K562 (cell line): ENCODE data around the gene SVBP. TPM values are rescaled to one million over a fixed set of nuclear protein-coding genes. Genes with fewer than 3 reads are reported as not detected.

ENCODE experiments used
- ADNP ChIP-seq: fragments of 200-800 bp; sonication (Bioruptor generic); IDR thresholded peaks from 2 replicates; pipeline ENCODE4 v1.6.1; 2016; ENCODE audit warnings: missing genetic modification characterization, missing compliant biosample characterization
- BRD9 ChIP-seq: fragments of 450-650 bp; IDR thresholded peaks from 2 replicates; pipeline ENCODE4 v1.6.1; 2018; ENCODE audit warnings: low read depth; ENCODE audit not compliant: partially characterized antibody
- CUX1 ChIP-seq: fragments of 200-800 bp; sonication (Bioruptor generic); IDR thresholded peaks from 2 replicates; pipeline ENCODE4 v1.6.1; 2016; ENCODE audit warnings: missing genetic modification characterization, missing compliant biosample characterization
- GTF2F1 ChIP-seq: IDR thresholded peaks from 2 replicates; pipeline ENCODE4 v1.6.1; 2011; ENCODE audit warnings: low read depth, low read length, improper control_type of control experiment
- HDGF ChIP-seq: fragments of 450-650 bp; IDR thresholded peaks from 2 replicates; pipeline ENCODE4 v1.6.1; 2016
- HEY1 ChIP-seq: fragments of 250-450 bp; sonication (Bioruptor Pico); IDR thresholded peaks from 2 replicates; pipeline ENCODE4 v1.5.0; 2020; ENCODE audit warnings: mild to moderate bottlenecking, moderate library complexity, borderline replicate concordance
- HSF4 ChIP-seq: fragments of 250-450 bp; sonication (Bioruptor Pico); IDR thresholded peaks from 2 replicates; pipeline ENCODE4 v2.1.2; 2022; ENCODE audit warnings: mild to moderate bottlenecking, moderate library complexity, borderline replicate concordance
- ILK ChIP-seq: fragments of 450-650 bp; IDR thresholded peaks from 2 replicates; pipeline ENCODE4 v1.6.1; 2016; ENCODE audit warnings: missing genetic modification characterization, low read depth, mild to moderate bottlenecking, missing compliant biosample characterization, moderate library complexity, borderline replicate concordance
- JUND ChIP-seq, 2 experiments: IDR thresholded peaks; 2 replicates in 1 of 2; 3 replicates in 1 of 2; pipeline ENCODE4 v1.6.1; 2011; ENCODE audit warnings: borderline replicate concordance in 2 of 2, low read depth in 2 of 2, low read length in 2 of 2, improper control_type of control experiment in 1 of 2, missing biosample characterization in 1 of 2, missing genetic modification characterization in 1 of 2, missing genetic modification reagents in 1 of 2
- MEF2D ChIP-seq: conservative IDR thresholded peaks from 2 replicates; pipeline ENCODE4 v1.6.1; 2016; ENCODE audit warnings: low read depth, missing genetic modification characterization, missing compliant biosample characterization
- RAD21 ChIP-seq, 2 experiments: fragments of 250-450 bp in 1 of 2; fragments of 450-650 bp in 1 of 2; sonication (Bioruptor Pico) in 1 of 2; formaldehyde crosslinking in 1 of 2; IDR thresholded peaks in 1 of 2; conservative IDR thresholded peaks in 1 of 2; 2 replicates each; pipeline versions ENCODE4 v1.4.0 to v1.8.0; 2020 to 2022; ENCODE audit warnings: mild to moderate bottlenecking in 2 of 2, moderate library complexity in 1 of 2
- SAP30 ChIP-seq: fragments of 200-600 bp; sonication (generic); IDR thresholded peaks from 2 replicates; pipeline ENCODE4 v1.6.1; 2012; ENCODE audit warnings: borderline replicate concordance, low read depth, mild to moderate bottlenecking, moderate library complexity, low read length, control low read depth, inconsistent platforms; ENCODE audit not compliant: insufficient read depth, poor library complexity, severe bottlenecking
- SIX5 ChIP-seq, 2 experiments: IDR thresholded peaks; 2 replicates each; pipeline ENCODE4 v1.6.1; 2011; ENCODE audit warnings: low read length in 2 of 2, borderline replicate concordance in 1 of 2, low read depth in 1 of 2, mild to moderate bottlenecking in 1 of 2, moderate library complexity in 1 of 2; ENCODE audit not compliant: insufficient read depth in 1 of 2
- ZNF124 ChIP-seq: sonication (generic); formaldehyde crosslinking; IDR thresholded peaks from 2 replicates; pipeline ENCODE4 v1.8.1; 2022; ENCODE audit warnings: missing genetic modification reagents
- ZNF133 ChIP-seq: fragments of 250-450 bp; sonication (Bioruptor Pico); IDR thresholded peaks from 2 replicates; pipeline ENCODE4 v1.4.0; 2020; ENCODE audit warnings: mild to moderate bottlenecking
- ZNF408 ChIP-seq: fragments of 250-450 bp; sonication (Bioruptor Pico); IDR thresholded peaks from 2 replicates; pipeline ENCODE4 v1.4.0; 2020; ENCODE audit warnings: low read depth, mild to moderate bottlenecking, moderate library complexity
- ZNF512 ChIP-seq: IDR thresholded peaks from 2 replicates; pipeline ENCODE4 v1.6.1; 2016; ENCODE audit warnings: missing genetic modification characterization, missing compliant biosample characterization
- ZSCAN32 ChIP-seq: fragments of 450-650 bp; formaldehyde crosslinking; IDR thresholded peaks from 2 replicates; pipeline ENCODE4 v1.4.0; 2020; ENCODE audit warnings: mild to moderate bottlenecking, moderate library complexity
- polyA plus RNA-seq, 8 experiments: library from polyadenylated mRNA; depleted of rRNA in 4 of 8; stranded (reverse) in 5 of 8; unstranded in 3 of 8; fragments of >200 nt; fragmentation: Nextera tagmentation in 2 of 8; fragmentation: Illumina TruSeq in 1 of 8; extraction: Ambion mirVana in 2 of 8; extraction: Trizol in 1 of 8; gene quantifications; 2 replicates each; pipeline versions ENCODE4 v1.2.1 to v1.2.3, GENCODE V29; 2011 to 2014; ENCODE audit warnings: inconsistent platforms in 1 of 8, missing spikeins in 1 of 8
- total RNA-seq, 7 experiments: library from RNA; depleted of rRNA in 6 of 7; stranded (reverse); fragments of >200 nt in 6 of 7; fragmentation: Illumina TruSeq in 2 of 7; extraction: Trizol in 2 of 7; gene quantifications; 2 replicates each; pipeline versions ENCODE4 v1.2.1 to v1.2.3, GENCODE V29; 2011 to 2021; ENCODE audit warnings: low replicate concordance in 1 of 7
- TF ChIP-seq, protein P1 (sequence below): fragments of 250-450 bp; sonication (Bioruptor Pico); IDR thresholded peaks from 2 replicates; pipeline ENCODE4 v1.5.0; 2020; ENCODE audit warnings: mild to moderate bottlenecking

The SVBP gene
- total and polyA plus RNA-seq, 9 of the 15 experiments (the other 6 are each of a cell fraction or from before 2014, with no cell fraction given), result 31.7 to 49.7 (median 40.0) TPM

- TF ChIP-seq SIX5 (IDR thresholded peaks at IDR 0.05; ENCODE audit: borderline replicate concordance in 1 of 2, insufficient read depth in 1 of 2, low read depth in 1 of 2, low read length in 2 of 2) (no peak), ZNF408 (CRISPR knock-in tag) (no peak), SAP30 (peak; percentile 92), ILK (tag) (no peak), HDGF (no peak; the same call in 1 of the 2 replicates), HEY1 (CRISPR knock-in tag) (no peak), RAD21 (CRISPR knock-in tag; conservative IDR thresholded peaks at IDR 0.05 in 1 of 2, IDR thresholded peaks at IDR 0.05 in 1 of 2) (no peak), CUX1 (CRISPR knock-in tag) (no peak), JUND (IDR thresholded peaks at IDR 0.05; ENCODE audit: borderline replicate concordance, low read depth, low read length) (no peak), JUND (tag; IDR thresholded peaks at IDR 0.05; ENCODE audit: borderline replicate concordance, low read depth, low read length) (no peak), GTF2F1 (no peak), ADNP (tag) (no peak), ZNF512 (tag) (no peak), ZNF124 (CRISPR knock-in tag) (no peak), BRD9 (no peak), HSF4 (CRISPR knock-in tag) (no peak), ZSCAN32 (CRISPR knock-in tag) (no peak), ZNF133 (CRISPR knock-in tag) (no peak), MEF2D (tag) (no peak)
- TF ChIP-seq, protein P1, sequence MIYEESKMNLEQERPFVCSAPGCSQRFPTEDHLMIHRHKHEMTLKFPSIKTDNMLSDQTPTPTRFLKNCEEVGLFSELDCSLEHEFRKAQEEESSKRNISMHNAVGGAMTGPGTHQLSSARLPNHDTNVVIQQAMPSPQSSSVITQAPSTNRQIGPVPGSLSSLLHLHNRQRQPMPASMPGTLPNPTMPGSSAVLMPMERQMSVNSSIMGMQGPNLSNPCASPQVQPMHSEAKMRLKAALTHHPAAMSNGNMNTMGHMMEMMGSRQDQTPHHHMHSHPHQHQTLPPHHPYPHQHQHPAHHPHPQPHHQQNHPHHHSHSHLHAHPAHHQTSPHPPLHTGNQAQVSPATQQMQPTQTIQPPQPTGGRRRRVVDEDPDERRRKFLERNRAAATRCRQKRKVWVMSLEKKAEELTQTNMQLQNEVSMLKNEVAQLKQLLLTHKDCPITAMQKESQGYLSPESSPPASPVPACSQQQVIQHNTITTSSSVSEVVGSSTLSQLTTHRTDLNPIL, result no peak
Observed at GRCh38 chr1:42767510-42768000, 49.6 kb downstream of the SVBP start (continued).
